GM18499 (cell line): Measurements from ENCODE around the gene MGAT4C.
"Not testable (repeated sequence)": the region's sequence is repeated elsewhere in the genome, so short reads cannot be mapped to it uniquely, and the experiment has no call there.

ENCODE experiments used
- ATAC-seq: cut with Tn5 transposase; IDR thresholded peaks from one replicate; pipeline ENCODE4 v1.9.1; 2021; ENCODE audit warnings: moderate number of reproducible peaks; ENCODE audit not compliant: insufficient read depth, unreplicated experiment

Gene MGAT4C

GRCh38 chr12:86256163-86256562 is at the start of gene MGAT4C:
MGAT4C (minus strand) TSS chr12:86256391.
- ATAC-seq = no peak

- not testable (repeated sequence) for ATAC-seq
Observed at GRCh38 chr12:86296396-86296795, 40.2 kb upstream of the MGAT4C start.

- ATAC-seq = no peak
Observed at GRCh38 chr12:86293682-86294240, 37.6 kb upstream of the MGAT4C start.

- no peak for ATAC-seq
Observed at GRCh38 chr12:86292480-86292879, 36.3 kb upstream of the MGAT4C start.

- no peak for ATAC-seq
Observed at GRCh38 chr12:86290615-86291014, 34.4 kb upstream of the MGAT4C start.

- ATAC-seq = no peak
Observed at GRCh38 chr12:86286119-86286518, 29.9 kb upstream of the MGAT4C start.

GRCh38 chr12:86283620-86284019 is 27.4 kb upstream of the MGAT4C start:
- ATAC-seq = no peak

GRCh38 chr12:86275356-86275755 is 19.2 kb upstream of the MGAT4C start:
- no peak for ATAC-seq

- ATAC-seq = no peak
Observed at GRCh38 chr12:86265329-86265695, 9.1 kb upstream of the MGAT4C start.

- no peak for ATAC-seq
Observed at GRCh38 chr12:86264451-86265328, 8.5 kb upstream of the MGAT4C start.

- no peak for ATAC-seq
Observed at GRCh38 chr12:86261578-86261977, 5.4 kb upstream of the MGAT4C start.

- no peak for ATAC-seq
Observed at GRCh38 chr12:86261142-86261541, 5.0 kb upstream of the MGAT4C start.

GRCh38 chr12:86260183-86260582 is 4.0 kb upstream of the MGAT4C start:
- ATAC-seq = no peak

- no peak for ATAC-seq
Observed at GRCh38 chr12:86257134-86257533, 943 bp upstream of the MGAT4C start.

GRCh38 chr12:86254399-86255107 is 1.6 kb downstream of the MGAT4C start:
- ATAC-seq = no peak

- ATAC-seq = no peak
Observed at GRCh38 chr12:86249851-86250250, 6.3 kb downstream of the MGAT4C start.

- no peak for ATAC-seq
Observed at GRCh38 chr12:86249276-86249675, 6.9 kb downstream of the MGAT4C start.

- no peak for ATAC-seq
Observed at GRCh38 chr12:86247871-86248270, 8.3 kb downstream of the MGAT4C start.

GRCh38 chr12:86241600-86241999 is 14.6 kb downstream of the MGAT4C start:
- no peak for ATAC-seq

- no peak for ATAC-seq
Observed at GRCh38 chr12:86234316-86234855, 21.8 kb downstream of the MGAT4C start.

- no peak for ATAC-seq
Observed at GRCh38 chr12:86233126-86233525, 23.1 kb downstream of the MGAT4C start.
